Measurements from ENCODE around the gene CBFA2T3. TPM values are rescaled to one million over a fixed set of nuclear protein-coding genes. Genes with fewer than 3 reads are reported as not detected.

Gene CBFA2T3
- total and polyA plus RNA-seq, 2 of the 8 experiments (the other 6 are each of a cell fraction or from before 2014, with no cell fraction given), result 0.51 to 1.3 TPM

DNA sequence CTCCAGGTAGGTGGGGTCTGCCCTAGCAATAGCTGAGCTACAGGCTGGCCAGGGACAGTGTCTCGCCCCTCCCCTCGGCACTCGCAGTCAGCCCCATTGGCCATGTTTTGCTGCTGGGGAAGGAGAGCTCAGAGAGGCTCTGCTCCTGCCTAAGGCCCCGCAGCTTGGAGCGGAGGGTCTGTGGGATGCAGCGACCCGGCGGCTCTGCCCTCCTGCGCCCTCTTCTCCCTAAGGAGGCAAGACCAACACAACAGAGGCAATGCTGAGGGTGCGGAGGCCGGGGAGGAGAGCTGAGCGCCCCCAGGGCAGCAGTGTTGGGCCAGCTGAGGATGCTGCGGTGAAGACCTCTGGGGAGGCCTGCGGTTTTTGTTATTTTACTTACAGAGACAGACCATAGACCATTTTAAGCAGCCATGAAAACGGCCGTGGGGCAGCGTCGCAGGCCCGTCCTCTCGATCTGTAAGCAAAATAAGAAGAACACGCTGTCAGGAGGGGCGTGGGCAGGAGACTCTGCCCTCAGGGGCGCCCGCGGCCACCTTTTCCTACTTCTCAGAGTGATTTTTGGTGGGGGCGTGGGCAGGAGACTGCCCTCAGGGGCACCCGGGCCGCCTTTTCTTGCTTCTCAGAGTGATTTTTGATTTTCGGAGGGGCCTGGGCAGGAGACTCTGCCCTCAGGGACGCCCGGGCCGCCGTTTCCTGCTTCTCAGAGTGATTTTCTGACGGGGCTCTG is 79.1 kb downstream of the CBFA2T3 start:
- Histone ChIP-seq H3K18ac (ENCODE audit: extremely low read depth, low read length) (no peak overlapping the region), H2AK5ac (ENCODE audit: low read depth, low read length) (no peak overlapping the region), H3K4me1 (replicated peaks in 1 of 4; ENCODE audit: control insufficient read depth in 3 of 4, insufficient read depth in 4 of 4, low read length in 3 of 4) (peaks cover 0 to 5% (median under 1%) of the 10 kb centered on the region in 4 experiments; a peak in 1 of 7 replicates), H2BK20ac (ENCODE audit: low read length) (no peak overlapping the region), H4K91ac (replicated peaks; ENCODE audit: insufficient read length, low read length) (no peak overlapping the region), H3K23ac (ENCODE audit: insufficient read length) (no peak overlapping the region), H3K27ac (ENCODE audit: low read depth, low read length) (no peak overlapping the region), H3K9ac (replicated peaks in 1 of 4; ENCODE audit: extremely low read depth in 1 of 4, low read depth in 3 of 4, low read length in 3 of 4) (no peak overlapping the region), H3K56ac (replicated peaks; ENCODE audit: insufficient read length, low read depth, low read length) (no peak overlapping the region), H3K79me2 (ENCODE audit: control insufficient read depth in 1 of 2, insufficient read depth in 2 of 2, low read length in 2 of 2) (no peaks in the 10 kb centered on the region), H3K4me2 (ENCODE audit: insufficient read depth in 1 of 2, low read depth in 2 of 2, low read length in 2 of 2) (no peak overlapping the region), H3K4me3 (ENCODE audit: extremely low read depth in 1 of 4, insufficient read depth in 2 of 4, low read depth in 3 of 4, low read length in 4 of 4) (no peak overlapping the region), H3K4ac (replicated peaks; ENCODE audit: insufficient read length, low read depth, low read length) (no peak overlapping the region), H3K9me3 (ENCODE audit: insufficient read depth in 2 of 2, low read depth in 1 of 2, low read length in 1 of 2) (no peaks in the 10 kb centered on the region), H2BK12ac (ENCODE audit: low read depth, low read length) (no peak overlapping the region), H3K36me3 (ENCODE audit: control insufficient read depth in 2 of 4, insufficient read depth in 4 of 4, low read length in 3 of 4) (no peaks in the 10 kb centered on the region), H4K8ac (ENCODE audit: extremely low read depth, insufficient read depth, low read length) (peak overlapping the region; percentile 3; the same call in 1 of the 2 replicates), H2BK5ac (ENCODE audit: low read depth, low read length) (no peak overlapping the region), H2BK120ac (replicated peaks; ENCODE audit: low read depth, low read length) (no peak overlapping the region), H2BK15ac (ENCODE audit: low read length) (no peak overlapping the region), H3K27me3 (replicated peaks in 1 of 4; ENCODE audit: control insufficient read depth in 3 of 4, extremely low read depth in 1 of 4, insufficient read depth in 3 of 4, low read length in 3 of 4) (no peaks in the 10 kb centered on the region), H3K79me1 (ENCODE audit: low read depth, low read length) (no peaks in the 10 kb centered on the region), H4K20me1 (replicated peaks in 1 of 2; ENCODE audit: control insufficient read depth in 1 of 2, insufficient read depth in 2 of 2, low read length in 2 of 2) (no peaks in the 10 kb centered on the region), H2AFZ (ENCODE audit: low read length) (no peak overlapping the region), H3K14ac (ENCODE audit: insufficient read length) (no peak overlapping the region), H3K23me2 (ENCODE audit: low read depth, low read length) (no peaks in the 10 kb centered on the region), H4K5ac (ENCODE audit: insufficient read length, low read depth, low read length) (no peak overlapping the region)
- TF ChIP-seq SUZ12 (IDR thresholded peaks at IDR 0.05; ENCODE audit: low read length), result no peak
- TF ChIP-seq RFX5 (IDR thresholded peaks at IDR 0.05; ENCODE audit: borderline replicate concordance, low read depth, low read length), result no peak
- TF ChIP-seq KDM1A (IDR thresholded peaks at IDR 0.05; ENCODE audit: borderline replicate concordance, low read length), result no peak
- no peak for TF ChIP-seq JUND (IDR thresholded peaks at IDR 0.05; ENCODE audit: low read length)
- TF ChIP-seq, protein P1, sequence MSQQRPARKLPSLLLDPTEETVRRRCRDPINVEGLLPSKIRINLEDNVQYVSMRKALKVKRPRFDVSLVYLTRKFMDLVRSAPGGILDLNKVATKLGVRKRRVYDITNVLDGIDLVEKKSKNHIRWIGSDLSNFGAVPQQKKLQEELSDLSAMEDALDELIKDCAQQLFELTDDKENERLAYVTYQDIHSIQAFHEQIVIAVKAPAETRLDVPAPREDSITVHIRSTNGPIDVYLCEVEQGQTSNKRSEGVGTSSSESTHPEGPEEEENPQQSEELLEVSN (IDR thresholded peaks at IDR 0.05), result no peak
- no peak for TF ChIP-seq HDAC2 (IDR thresholded peaks at IDR 0.05; ENCODE audit: borderline replicate concordance in 1 of 2, low read depth in 2 of 2, low read length in 2 of 2)
- no peak for TF ChIP-seq FOSL1 (IDR thresholded peaks at IDR 0.05; ENCODE audit: insufficient read depth, low read depth, low read length)
- no peak for TF ChIP-seq TBP (IDR thresholded peaks at IDR 0.05; ENCODE audit: low read depth, low read length)
- TF ChIP-seq ZNF274 (IDR thresholded peaks at IDR 0.05; ENCODE audit: borderline replicate concordance, extremely low read depth, low read length), result no peak
- POLR2A ChIA-PET (ENCODE audit: partially characterized antibody), result no interaction called here
- no peak for FAIRE-seq
- CTCF ChIA-PET (ENCODE audit: partially characterized antibody), result interaction anchor here (1.0 to 2.0 kb wide), 3 partner anchors 21 to 269 kb away, joined by 3 to 10 read pairs (median 3); partner anchors contain the start of genes GALNS and TRAPPC2L
- 90% methylated on average over 32 of the region's 34 CpGs; no CpG with 5 or more reads in 1 of the 2 experiments for WGBS, 2 experiments (ENCODE audit: extremely low coverage in 1 of 2, insufficient coverage in 1 of 2, insufficient read length in 1 of 2, insufficient replicate concordance in 2 of 2, low coverage in 1 of 2, low lambda C conversion rate in 2 of 2, missing lambda C conversion rate in 1 of 2)
- no peak for DNase-seq (ENCODE audit: low read depth in 1 of 2, low spot score in 2 of 2)
